HL-60 (cell line): ENCODE results near the gene RUSF1.

ENCODE experiments used
- DNase-seq, 2 experiments: peaks; one replicate each; pipeline ENCODE4 v3.0.0-alpha.2; 2010 to 2020; ENCODE audit warnings: low read depth in 1 of 2, low spot score in 1 of 2
- H3K27ac ChIP-seq: fragments of 250-450 bp; sonication (Bioruptor Pico); replicated peaks from 2 replicates; pipeline ENCODE4 v1.5.1; 2020; ENCODE audit warnings: mild to moderate bottlenecking, moderate library complexity
- H3K27me3 ChIP-seq: fragments of 250-450 bp; sonication (Bioruptor Pico); 2 replicates; pipeline ENCODE4 v1.5.1; 2021; ENCODE audit warnings: mild to moderate bottlenecking, moderate library complexity; ENCODE audit not compliant: insufficient read depth, poor library complexity, severe bottlenecking
- H3K4me3 ChIP-seq: replicated peaks from 2 replicates; pipeline ENCODE4 v1.5.1; 2011; ENCODE audit warnings: mild to moderate bottlenecking, control low read depth, low read length; ENCODE audit not compliant: insufficient read depth
- GABPA ChIP-seq: IDR thresholded peaks from 2 replicates; pipeline ENCODE4 v1.6.1; 2012; ENCODE audit warnings: low read depth
- POLR2AphosphoS5 ChIP-seq: IDR thresholded peaks from 2 replicates; pipeline ENCODE4 v1.6.1; 2012; ENCODE audit warnings: low read depth
- SPI1 ChIP-seq: IDR thresholded peaks from 2 replicates; pipeline ENCODE4 v1.6.1; 2012; ENCODE audit warnings: low read depth, mild to moderate bottlenecking, borderline replicate concordance
- TF ChIP-seq, protein P1 (sequence below): IDR thresholded peaks from 2 replicates; pipeline ENCODE4 v1.6.1; 2012; ENCODE audit warnings: low read depth; ENCODE audit not compliant: insufficient replicate concordance
- TF ChIP-seq, protein P2 (sequence below): IDR thresholded peaks from one replicate; pipeline ENCODE4 v1.5.1; 2011; ENCODE audit warnings: low read length, control low read depth, inconsistent platforms; ENCODE audit not compliant: insufficient read depth

The RUSF1 gene

DNA sequence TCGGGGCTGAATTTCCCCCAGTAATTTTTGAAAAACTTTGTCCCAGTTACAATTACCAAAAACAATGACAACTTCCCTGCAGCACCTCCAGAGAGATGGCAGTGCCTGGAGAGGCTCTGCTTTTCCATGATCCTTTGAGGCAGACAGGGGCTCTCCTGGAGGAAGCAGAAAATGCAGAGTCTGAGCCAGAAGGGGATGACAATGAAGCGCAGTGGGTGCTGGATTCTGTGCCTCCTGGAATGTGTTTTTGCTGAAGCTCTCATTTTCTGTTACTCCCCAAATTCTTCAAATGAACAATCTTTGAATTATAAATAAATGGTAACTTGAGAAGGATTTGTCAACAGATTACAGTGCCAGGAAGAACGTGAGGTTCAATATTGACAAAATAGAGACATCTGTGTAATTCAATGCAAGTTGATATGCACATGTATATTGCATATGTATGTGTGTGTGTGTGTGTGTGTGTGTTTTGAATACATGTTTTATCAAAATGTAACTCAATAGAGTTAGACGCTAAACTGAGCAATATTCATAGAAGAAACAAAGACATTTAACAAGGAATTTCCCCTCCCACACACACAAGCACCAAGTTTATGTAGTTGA is 9.7 kb upstream of the RUSF1 start:
- TF ChIP-seq SPI1, result no peak
- no peak for DNase-seq
- Histone ChIP-seq H3K27ac (no peak overlapping the region), H3K4me3 (no peak overlapping the region), H3K27me3 (no peaks in the 10 kb centered on the region)

DNA sequence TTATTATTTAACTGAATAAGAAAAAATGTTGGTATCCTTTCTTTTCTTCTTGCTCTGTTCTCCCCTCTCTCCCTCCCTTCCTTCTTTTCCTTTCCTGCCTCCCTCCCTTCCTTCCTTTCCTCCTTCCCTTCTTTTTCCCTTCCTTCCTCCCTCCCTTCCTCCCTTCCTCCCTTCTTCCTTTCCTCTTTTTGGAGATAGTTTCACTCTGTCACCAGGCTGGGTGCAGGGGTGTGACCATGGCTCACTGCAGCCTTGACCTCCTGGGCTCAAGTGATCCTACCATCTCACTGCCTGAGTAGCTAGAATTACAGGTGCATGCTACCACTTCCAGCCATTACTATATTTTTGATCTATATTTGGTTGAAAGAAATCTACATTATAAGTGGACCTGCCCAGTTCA is 5.7 kb upstream of the RUSF1 start:
- H3K27me3 ChIP-seq, result no peaks in the 10 kb centered on the region
- TF ChIP-seq POLR2AphosphoS5 (no peak), GABPA (no peak), SPI1 (no peak)
- TF ChIP-seq, protein P1, sequence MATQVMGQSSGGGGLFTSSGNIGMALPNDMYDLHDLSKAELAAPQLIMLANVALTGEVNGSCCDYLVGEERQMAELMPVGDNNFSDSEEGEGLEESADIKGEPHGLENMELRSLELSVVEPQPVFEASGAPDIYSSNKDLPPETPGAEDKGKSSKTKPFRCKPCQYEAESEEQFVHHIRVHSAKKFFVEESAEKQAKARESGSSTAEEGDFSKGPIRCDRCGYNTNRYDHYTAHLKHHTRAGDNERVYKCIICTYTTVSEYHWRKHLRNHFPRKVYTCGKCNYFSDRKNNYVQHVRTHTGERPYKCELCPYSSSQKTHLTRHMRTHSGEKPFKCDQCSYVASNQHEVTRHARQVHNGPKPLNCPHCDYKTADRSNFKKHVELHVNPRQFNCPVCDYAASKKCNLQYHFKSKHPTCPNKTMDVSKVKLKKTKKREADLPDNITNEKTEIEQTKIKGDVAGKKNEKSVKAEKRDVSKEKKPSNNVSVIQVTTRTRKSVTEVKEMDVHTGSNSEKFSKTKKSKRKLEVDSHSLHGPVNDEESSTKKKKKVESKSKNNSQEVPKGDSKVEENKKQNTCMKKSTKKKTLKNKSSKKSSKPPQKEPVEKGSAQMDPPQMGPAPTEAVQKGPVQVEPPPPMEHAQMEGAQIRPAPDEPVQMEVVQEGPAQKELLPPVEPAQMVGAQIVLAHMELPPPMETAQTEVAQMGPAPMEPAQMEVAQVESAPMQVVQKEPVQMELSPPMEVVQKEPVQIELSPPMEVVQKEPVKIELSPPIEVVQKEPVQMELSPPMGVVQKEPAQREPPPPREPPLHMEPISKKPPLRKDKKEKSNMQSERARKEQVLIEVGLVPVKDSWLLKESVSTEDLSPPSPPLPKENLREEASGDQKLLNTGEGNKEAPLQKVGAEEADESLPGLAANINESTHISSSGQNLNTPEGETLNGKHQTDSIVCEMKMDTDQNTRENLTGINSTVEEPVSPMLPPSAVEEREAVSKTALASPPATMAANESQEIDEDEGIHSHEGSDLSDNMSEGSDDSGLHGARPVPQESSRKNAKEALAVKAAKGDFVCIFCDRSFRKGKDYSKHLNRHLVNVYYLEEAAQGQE, result no peak
- TF ChIP-seq, protein P2, sequence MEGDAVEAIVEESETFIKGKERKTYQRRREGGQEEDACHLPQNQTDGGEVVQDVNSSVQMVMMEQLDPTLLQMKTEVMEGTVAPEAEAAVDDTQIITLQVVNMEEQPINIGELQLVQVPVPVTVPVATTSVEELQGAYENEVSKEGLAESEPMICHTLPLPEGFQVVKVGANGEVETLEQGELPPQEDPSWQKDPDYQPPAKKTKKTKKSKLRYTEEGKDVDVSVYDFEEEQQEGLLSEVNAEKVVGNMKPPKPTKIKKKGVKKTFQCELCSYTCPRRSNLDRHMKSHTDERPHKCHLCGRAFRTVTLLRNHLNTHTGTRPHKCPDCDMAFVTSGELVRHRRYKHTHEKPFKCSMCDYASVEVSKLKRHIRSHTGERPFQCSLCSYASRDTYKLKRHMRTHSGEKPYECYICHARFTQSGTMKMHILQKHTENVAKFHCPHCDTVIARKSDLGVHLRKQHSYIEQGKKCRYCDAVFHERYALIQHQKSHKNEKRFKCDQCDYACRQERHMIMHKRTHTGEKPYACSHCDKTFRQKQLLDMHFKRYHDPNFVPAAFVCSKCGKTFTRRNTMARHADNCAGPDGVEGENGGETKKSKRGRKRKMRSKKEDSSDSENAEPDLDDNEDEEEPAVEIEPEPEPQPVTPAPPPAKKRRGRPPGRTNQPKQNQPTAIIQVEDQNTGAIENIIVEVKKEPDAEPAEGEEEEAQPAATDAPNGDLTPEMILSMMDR, result no peak
- no peak for DNase-seq
- H3K4me3 ChIP-seq, result no peak overlapping the region
- no peak overlapping the region for H3K27ac ChIP-seq

DNA sequence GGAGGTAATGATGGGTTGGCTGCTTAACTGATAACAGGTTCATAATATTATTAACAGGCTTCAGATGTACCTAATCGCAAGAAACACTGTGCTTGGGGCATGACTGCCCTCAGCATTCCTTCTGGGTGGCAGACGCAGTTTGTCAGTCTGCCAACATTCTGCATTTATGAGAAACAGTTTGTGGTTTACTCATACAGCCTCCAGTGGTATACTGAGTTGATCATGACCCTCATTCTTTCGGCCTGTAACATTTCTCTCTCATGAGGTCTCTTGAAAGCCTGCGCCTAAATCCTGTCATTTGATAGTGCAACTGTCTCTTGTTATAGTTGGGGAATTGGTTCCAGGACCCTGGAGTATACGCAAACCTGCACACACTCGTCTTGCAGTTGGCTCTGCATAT is 4.9 kb upstream of the RUSF1 start:
- H3K4me3 ChIP-seq, result no peak overlapping the region
- H3K27me3 ChIP-seq, result no peaks in the 10 kb centered on the region
- TF ChIP-seq, protein P1, result no peak
- TF ChIP-seq POLR2AphosphoS5 (no peak), SPI1 (no peak), GABPA (no peak)
- TF ChIP-seq, protein P2, result no peak
- DNase-seq, result no peak
- H3K27ac ChIP-seq, result no peak overlapping the region

DNA sequence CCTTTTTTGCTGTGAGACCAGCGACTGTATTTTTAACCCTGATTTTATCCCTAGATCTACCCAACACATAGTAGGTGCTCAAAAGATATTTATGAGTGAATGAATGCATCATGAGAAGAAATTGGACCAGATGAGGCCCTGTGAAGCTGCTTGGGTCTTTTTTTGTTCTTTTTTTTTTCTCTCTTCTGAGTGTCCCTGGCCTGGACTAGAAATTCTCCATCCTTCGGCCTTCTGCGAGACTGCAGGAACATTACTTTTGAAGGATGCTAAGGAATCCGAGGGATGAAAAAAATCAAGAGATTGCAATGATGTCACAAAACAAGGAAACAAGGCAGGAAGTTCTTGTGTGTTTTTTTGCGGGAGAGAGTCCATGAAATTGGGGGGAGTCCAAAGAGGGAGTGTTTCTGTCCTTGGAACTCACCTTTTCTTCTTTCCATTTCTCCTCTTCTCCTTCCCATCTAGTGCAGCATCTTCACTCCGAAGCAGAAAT is 560 bp upstream of the RUSF1 start:
- peak overlapping the region; percentile 92 for H3K27ac ChIP-seq
- H3K27me3 ChIP-seq, result no peaks in the 10 kb centered on the region
- TF ChIP-seq SPI1, result no peak
- TF ChIP-seq GABPA, result no peak
- TF ChIP-seq, protein P1, result no peak
- TF ChIP-seq POLR2AphosphoS5, result no peak
- TF ChIP-seq, protein P2, result no peak
- DNase-seq, result no peak
- peak overlapping the region; percentile 98 for H3K4me3 ChIP-seq
